IMR-90 (cell line): ENCODE measurements around the gene ATF7IP2. TPM values are rescaled to one million over a fixed set of nuclear protein-coding genes. Genes with fewer than 3 reads are reported as not detected.

Source experiments
- ATAC-seq: fragments of 200-7000 bp; cut with Tn5 transposase; 2 replicates; pipeline ENCODE4 v1.9.1; 2020; ENCODE audit warnings: low read depth, mild to moderate bottlenecking, moderate library complexity
- BruUV-seq: library from RNA; stranded (reverse); fragments of 400-500 nt; replicated peaks from 2 replicates; lab custom pipeline; 2021; lab: Mats Ljungman, UMichigan
- CTCF ChIA-PET: fragments of 300-600 bp; formaldehyde crosslinking; extraction: SDS; loops from one replicate; lab custom pipeline; 2021; ENCODE audit warnings: antibody characterized with exemption; lab: Yijun Ruan, JAX
- POLR2A ChIA-PET: fragments of 300-600 bp; sonication (Branson Sonifier 250); formaldehyde crosslinking; loops from one replicate; lab custom pipeline; 2022; ENCODE audit warnings: antibody characterized with exemption; ENCODE audit not compliant: unreplicated experiment; lab: Charles Lee
- DNase-seq: peaks from one replicate; pipeline ENCODE4 v3.0.0; 2013
- H2AFZ ChIP-seq: replicated peaks from 2 replicates; pipeline ENCODE3; 2013; ENCODE audit warnings: low read length, mild to moderate bottlenecking; ENCODE audit not compliant: poor library complexity
- H2AK5ac ChIP-seq: 2 replicates; pipeline ENCODE4 v1.6.1; 2013; ENCODE audit warnings: low read depth, low read length, inconsistent platforms
- H2AK9ac ChIP-seq: replicated peaks from 2 replicates; pipeline ENCODE3; 2013; ENCODE audit warnings: mild to moderate bottlenecking, low read depth, low read length, moderate library complexity; ENCODE audit not compliant: poor library complexity
- H2BK120ac ChIP-seq: 2 replicates; pipeline ENCODE4 v1.6.1; 2013; ENCODE audit warnings: low read depth, low read length, inconsistent platforms
- H2BK15ac ChIP-seq: 3 replicates; pipeline ENCODE4 v1.6.1; 2013; ENCODE audit warnings: low read depth, low read length, inconsistent platforms
- H2BK20ac ChIP-seq: 2 replicates; pipeline ENCODE4 v1.6.1; 2013; ENCODE audit warnings: low read depth, mild to moderate bottlenecking, inconsistent platforms, low read length, moderate library complexity
- H2BK5ac ChIP-seq: 2 replicates; pipeline ENCODE4 v1.6.1; 2013; ENCODE audit warnings: mild to moderate bottlenecking, low read depth, low read length, inconsistent platforms; ENCODE audit not compliant: poor library complexity, severe bottlenecking
- H3K14ac ChIP-seq: replicated peaks from 2 replicates; pipeline ENCODE4 v1.6.1; 2013; ENCODE audit warnings: low read depth, low read length, inconsistent platforms
- H3K18ac ChIP-seq: 2 replicates; pipeline ENCODE4 v1.6.1; 2013; ENCODE audit warnings: low read depth, low read length, control low read depth
- H3K23ac ChIP-seq: 2 replicates; pipeline ENCODE4 v1.6.1; 2013; ENCODE audit warnings: low read depth, low read length, inconsistent platforms
- H3K27ac ChIP-seq: 2 replicates; pipeline ENCODE4 v1.5.1; 2013; ENCODE audit warnings: mild to moderate bottlenecking, control low read depth, low read length; ENCODE audit not compliant: insufficient read depth
- H3K27me3 ChIP-seq: 2 replicates; pipeline ENCODE4 v1.6.1; 2013; ENCODE audit warnings: low read length; ENCODE audit not compliant: control insufficient read depth, insufficient read depth
- H3K36me3 ChIP-seq: 2 replicates; pipeline ENCODE4 v1.6.1; 2013; ENCODE audit warnings: low read length, mixed read lengths; ENCODE audit not compliant: control insufficient read depth, insufficient read depth
- H3K4ac ChIP-seq: 2 replicates; pipeline ENCODE4 v1.6.1; 2013; ENCODE audit warnings: low read depth, low read length, inconsistent platforms
- H3K4me1 ChIP-seq: 2 replicates; pipeline ENCODE4 v1.6.1; 2013; ENCODE audit warnings: low read length, mixed read lengths; ENCODE audit not compliant: control insufficient read depth, insufficient read depth
- H3K4me2 ChIP-seq: 2 replicates; pipeline ENCODE4 v1.6.1; 2013; ENCODE audit warnings: low read depth, mild to moderate bottlenecking, control low read depth, low read length, moderate library complexity
- H3K4me3 ChIP-seq: 2 replicates; pipeline ENCODE4 v1.5.1; 2013; ENCODE audit warnings: low read depth, mild to moderate bottlenecking, control low read depth, low read length, moderate library complexity; ENCODE audit not compliant: insufficient read depth
- H3K56ac ChIP-seq: 2 replicates; pipeline ENCODE4 v1.6.1; 2013; ENCODE audit warnings: low read length, inconsistent platforms; ENCODE audit not compliant: insufficient read depth; ENCODE audit errors: extremely low read depth
- H3K79me1 ChIP-seq, 2 experiments: 2 replicates each; pipeline ENCODE4 v1.6.1; 2013; ENCODE audit warnings: low read length in 2 of 2, inconsistent platforms in 1 of 2, low read depth in 1 of 2
- H3K9ac ChIP-seq: 2 replicates; pipeline ENCODE4 v1.6.1; 2013; ENCODE audit warnings: low read depth, low read length, control low read depth
- H3K9me1 ChIP-seq: 2 replicates; pipeline ENCODE4 v1.6.1; 2013; ENCODE audit warnings: low read length, inconsistent platforms; ENCODE audit not compliant: insufficient read depth
- H3K9me3 ChIP-seq: 2 replicates; pipeline ENCODE4 v1.6.1; 2013; ENCODE audit warnings: low read length; ENCODE audit not compliant: control insufficient read depth, insufficient read depth
- H4K20me1 ChIP-seq: 2 replicates; pipeline ENCODE4 v1.6.1; 2013; ENCODE audit warnings: low read length, inconsistent platforms; ENCODE audit not compliant: insufficient read depth
- H4K5ac ChIP-seq: 2 replicates; pipeline ENCODE4 v1.6.1; 2013; ENCODE audit warnings: mild to moderate bottlenecking, low read depth, low read length, control low read depth
- H4K8ac ChIP-seq, 2 experiments: 2 replicates each; pipeline ENCODE4 v1.6.1; 2013; ENCODE audit warnings: low read depth in 2 of 2, low read length in 2 of 2, control low read depth in 1 of 2, inconsistent platforms in 1 of 2
- H4K91ac ChIP-seq: 2 replicates; pipeline ENCODE4 v1.6.1; 2013; ENCODE audit warnings: low read depth, low read length, inconsistent platforms; ENCODE audit not compliant: insufficient read depth
- BHLHE40 ChIP-seq: fragments of 150-350 bp; IDR thresholded peaks from 2 replicates; pipeline ENCODE4 v1.6.1; 2016; ENCODE audit warnings: mild to moderate bottlenecking, low read depth, low read length
- CEBPB ChIP-seq: IDR thresholded peaks from 2 replicates; pipeline ENCODE4 v1.6.1; 2012; ENCODE audit warnings: low read depth, low read length, improper control_type of control experiment
- CHD1 ChIP-seq: IDR thresholded peaks from 2 replicates; pipeline ENCODE4 v1.6.1; 2012; ENCODE audit warnings: low read depth, low read length, improper control_type of control experiment
- CTCF ChIP-seq: conservative IDR thresholded peaks from 2 replicates; pipeline ENCODE4 v1.5.1; 2012; ENCODE audit warnings: mild to moderate bottlenecking, low read depth, low read length, improper control_type of control experiment
- ELK1 ChIP-seq: fragments of 150-350 bp; IDR thresholded peaks from 2 replicates; pipeline ENCODE4 v1.6.1; 2016; ENCODE audit warnings: low read depth, mild to moderate bottlenecking, low read length, moderate library complexity, borderline replicate concordance
- FOS ChIP-seq: fragments of 150-350 bp; IDR thresholded peaks from 2 replicates; pipeline ENCODE4 v1.6.1; 2016; ENCODE audit warnings: low read depth, low read length
- MAFK ChIP-seq: IDR thresholded peaks from 2 replicates; pipeline ENCODE4 v1.6.1; 2012; ENCODE audit warnings: low read depth, low read length, improper control_type of control experiment
- MAZ ChIP-seq: IDR thresholded peaks from 2 replicates; pipeline ENCODE4 v1.6.1; 2012; ENCODE audit warnings: low read depth, mild to moderate bottlenecking, low read length, improper control_type of control experiment, moderate library complexity, borderline replicate concordance
- MXI1 ChIP-seq: IDR thresholded peaks from 2 replicates; pipeline ENCODE4 v1.6.1; 2012; ENCODE audit warnings: low read depth, mild to moderate bottlenecking, low read length, moderate library complexity, borderline replicate concordance
- NFE2L2 ChIP-seq: fragments of 150-350 bp; IDR thresholded peaks from 2 replicates; pipeline ENCODE4 v1.6.1; 2016; ENCODE audit warnings: low read depth, mild to moderate bottlenecking, low read length
- POLR2A ChIP-seq: IDR thresholded peaks from 2 replicates; pipeline ENCODE4 v1.6.1; 2012; ENCODE audit warnings: mild to moderate bottlenecking, low read depth, low read length
- RAD21 ChIP-seq: IDR thresholded peaks from 2 replicates; pipeline ENCODE4 v1.6.1; 2012; ENCODE audit warnings: low read length, improper control_type of control experiment
- RCOR1 ChIP-seq: IDR thresholded peaks from 2 replicates; pipeline ENCODE4 v1.6.1; 2012; ENCODE audit warnings: mild to moderate bottlenecking, low read length, improper control_type of control experiment; ENCODE audit not compliant: insufficient replicate concordance
- RFX5 ChIP-seq: IDR thresholded peaks from 2 replicates; pipeline ENCODE4 v1.8.0; 2012; ENCODE audit warnings: low read depth, mild to moderate bottlenecking, low read length, moderate library complexity
- SMC3 ChIP-seq: fragments of 150-350 bp; IDR thresholded peaks from 2 replicates; pipeline ENCODE4 v1.6.1; 2016; ENCODE audit warnings: low read depth, mild to moderate bottlenecking, antibody characterized with exemption, low read length, moderate library complexity
- WGBS, 2 experiments: methylation state at CpG; one replicate each; pipeline versions ENCODE4 v1.1.5 to v1.1.7; 2013; ENCODE audit warnings: missing lambda C conversion rate in 2 of 2; ENCODE audit not compliant: insufficient read length in 1 of 2; ENCODE audit errors: extremely low coverage in 2 of 2; 5-methylcytosine and 5-hydroxymethylcytosine counted together
- dilution Hi-C: fragments of 300-500 bp; cut with HindIII; formaldehyde crosslinking; loops from one replicate; pipeline ENCODE4 v1.14.3; 2018; ENCODE audit warnings: low sequenced_read_pairs; ENCODE audit not compliant: unreplicated experiment
- in situ Hi-C: fragments of 300-500 bp; cut with MboI; formaldehyde crosslinking; loops from 3 replicates; pipeline ENCODE4 v1.14.3; 2019; ENCODE audit warnings: low sequenced_read_pairs, inconsistent platforms, mixed read lengths
- intact Hi-C: fragments of 100-400 bp; cut with micrococcal nuclease; formaldehyde crosslinking; loops from 2 replicates; pipeline ENCODE4 v1.10.0; 2022
- polyA plus RNA-seq, 3 experiments: library from polyadenylated mRNA; depleted of rRNA; stranded (reverse); fragments of >200 nt; gene quantifications; 2 replicates each; pipeline ENCODE4 v1.2.3, GENCODE V29; 2012; ENCODE audit warnings: low replicate concordance in 1 of 3
- total RNA-seq: library from RNA; depleted of rRNA; stranded (reverse); fragments of >200 nt; gene quantifications from 2 replicates; pipeline ENCODE4 v1.2.3, GENCODE V29; 2012
- TF ChIP-seq, protein P1 (sequence below): fragments of 150-350 bp; IDR thresholded peaks from 2 replicates; pipeline ENCODE4 v1.6.1; 2017; ENCODE audit warnings: mild to moderate bottlenecking, antibody characterized with exemption, low read length, low read depth

The ATF7IP2 gene
- total and polyA plus RNA-seq, 2 of the 4 experiments (the other 2 are of a cell fraction): 2.7 to 3.6 TPM

- H2AK5ac ChIP-seq: no peak overlapping the region
- H2BK5ac ChIP-seq: no peak overlapping the region
- H2AFZ ChIP-seq: no peak overlapping the region
- H3K27me3 ChIP-seq: no peaks in the 10 kb centered on the region
- no peak overlapping the region for H3K14ac ChIP-seq
- TF ChIP-seq BHLHE40 (no peak), CHD1 (no peak), RFX5 (no peak), MAZ (no peak), RAD21 (no peak), MXI1 (no peak), RCOR1 (no peak), MAFK (no peak), POLR2A (no peak), CEBPB (no peak), FOS (no peak), NFE2L2 (no peak), ELK1 (no peak), SMC3 (no peak), CTCF (no peak)
- TF ChIP-seq, protein P1, sequence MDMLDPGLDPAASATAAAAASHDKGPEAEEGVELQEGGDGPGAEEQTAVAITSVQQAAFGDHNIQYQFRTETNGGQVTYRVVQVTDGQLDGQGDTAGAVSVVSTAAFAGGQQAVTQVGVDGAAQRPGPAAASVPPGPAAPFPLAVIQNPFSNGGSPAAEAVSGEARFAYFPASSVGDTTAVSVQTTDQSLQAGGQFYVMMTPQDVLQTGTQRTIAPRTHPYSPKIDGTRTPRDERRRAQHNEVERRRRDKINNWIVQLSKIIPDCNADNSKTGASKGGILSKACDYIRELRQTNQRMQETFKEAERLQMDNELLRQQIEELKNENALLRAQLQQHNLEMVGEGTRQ: no peak
- no CpG with 5 or more reads among the region's 2 CpGs for WGBS, 2 experiments
- H3K36me3 ChIP-seq: no peaks in the 10 kb centered on the region
- ChIA-PET CTCF (no interaction called here), POLR2A (no interaction called here)
- H3K9ac ChIP-seq: no peak overlapping the region
- no peaks in the 10 kb centered on the region for H4K20me1 ChIP-seq
- H3K9me1 ChIP-seq: no peaks in the 10 kb centered on the region
- H3K4me1 ChIP-seq: no peaks in the 10 kb centered on the region
- H2BK15ac ChIP-seq: no peak overlapping the region
- H2AK9ac ChIP-seq: no peak overlapping the region
- no peaks in the 10 kb centered on the region for H3K9me3 ChIP-seq
- dilution Hi-C loops: no loop called here
- no TSS peak for BruUV-seq
- no peak overlapping the region for H3K56ac ChIP-seq
- no peak overlapping the region for H3K4me3 ChIP-seq
- no peak for DNase-seq
- no peak overlapping the region for H3K23ac ChIP-seq
- ATAC-seq: no peak
- H2BK20ac ChIP-seq: no peak overlapping the region
- no peak overlapping the region for H3K18ac ChIP-seq
- H3K27ac ChIP-seq: no peak overlapping the region
- H4K8ac ChIP-seq: no peak overlapping the region
- H3K4me2 ChIP-seq: no peak overlapping the region
- H2BK120ac ChIP-seq: no peak overlapping the region
- H4K91ac ChIP-seq: no peak overlapping the region
- no peaks in the 10 kb centered on the region for H3K79me1 ChIP-seq
- no peak overlapping the region for H4K5ac ChIP-seq
- H3K4ac ChIP-seq: no peak overlapping the region
- intact Hi-C loops: no loop called here
- in situ Hi-C loops: loop anchor here (10.0 kb wide), 1 partner anchor 62 kb away; no protein-coding TSS in a partner anchor
Observed at GRCh38 chr16:10466313-10466712, 80.5 kb downstream of the ATF7IP2 start.
